H1 (cell line): Measurements from ENCODE around the gene IFT43. TPM values are rescaled to one million over a fixed set of nuclear protein-coding genes. Genes with fewer than 3 reads are reported as not detected.

Source experiments
- SIN3A ChIP-seq, 2 experiments: IDR thresholded peaks in 1 of 2; conservative IDR thresholded peaks in 1 of 2; 2 replicates each; pipeline ENCODE4 v1.6.1; 2011 to 2012; ENCODE audit warnings: low read length in 2 of 2, improper control_type of control experiment in 1 of 2, low read depth in 1 of 2, mild to moderate bottlenecking in 1 of 2
- SIRT6 ChIP-seq: IDR thresholded peaks from one replicate; pipeline ENCODE4 v1.7.1; 2012; ENCODE audit warnings: low read length, inconsistent platforms
- TEAD4 ChIP-seq: IDR thresholded peaks from 2 replicates; pipeline ENCODE4 v1.6.1; 2012; ENCODE audit warnings: low read depth, low read length, inconsistent platforms, mixed read lengths
- polyA plus RNA-seq, 7 experiments: library from polyadenylated mRNA; depleted of rRNA in 3 of 7; stranded (reverse) in 5 of 7; unstranded in 2 of 7; fragments of >200 nt in 5 of 7; fragments of 200-250 nt in 2 of 7; gene quantifications; 1 replicate in 5 of 7; 2 replicates in 1 of 7; 4 replicates in 1 of 7; pipeline versions ENCODE4 v1.2.1 to v1.2.3, GENCODE V29; 2011 to 2013; ENCODE audit warnings: missing spikeins in 2 of 7, mixed read lengths in 2 of 7
- total RNA-seq: library from RNA; stranded (reverse); fragmentation: NEBNext Ultra II Directional; extraction: Animal tissue kit (Norgen Biotek cat#: 25700); gene quantifications from 2 replicates; pipeline ENCODE4 v1.2.1, GENCODE V29; 2021

Gene IFT43
- total and polyA plus RNA-seq, 2 of the 8 experiments (the other 6 are each of a cell fraction or from before 2014, with no cell fraction given), result 17.0 to 20.8 TPM

DNA sequence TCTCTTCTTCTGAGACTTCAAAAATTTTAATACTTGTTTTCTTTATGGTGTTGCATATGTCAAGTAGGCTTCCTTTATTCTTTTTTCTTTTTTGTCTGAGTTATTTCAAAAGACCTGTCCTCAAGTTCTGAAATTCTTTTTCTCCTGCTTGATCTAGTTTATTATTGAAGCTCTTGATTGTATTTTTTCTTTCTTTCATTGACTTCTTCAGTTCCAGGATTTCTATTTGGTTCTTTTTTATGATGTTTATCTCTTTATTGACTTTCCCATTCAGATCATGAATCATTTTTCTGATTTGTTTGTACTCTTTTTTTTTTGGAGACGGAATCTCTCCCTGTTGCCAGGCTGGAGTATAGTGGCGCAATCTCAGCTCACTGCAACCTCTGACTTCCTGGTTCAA, 34.1 kb downstream of the IFT43 start (continued):
- no peak for TF ChIP-seq SIRT6
- no peak for TF ChIP-seq TEAD4
- TF ChIP-seq SIN3A (conservative IDR thresholded peaks at IDR 0.05 in 1 of 2, IDR thresholded peaks at IDR 0.05 in 1 of 2; ENCODE audit: low read depth in 1 of 2, low read length in 2 of 2), result no peak
